Measurements from ENCODE around the gene ITGB2. TPM values are rescaled to one million over a fixed set of nuclear protein-coding genes. Genes with fewer than 3 reads are reported as not detected.

ITGB2 gene
- total and polyA plus RNA-seq, 8 donors, result 7.7 to 404 (median 11.2) TPM

DNA sequence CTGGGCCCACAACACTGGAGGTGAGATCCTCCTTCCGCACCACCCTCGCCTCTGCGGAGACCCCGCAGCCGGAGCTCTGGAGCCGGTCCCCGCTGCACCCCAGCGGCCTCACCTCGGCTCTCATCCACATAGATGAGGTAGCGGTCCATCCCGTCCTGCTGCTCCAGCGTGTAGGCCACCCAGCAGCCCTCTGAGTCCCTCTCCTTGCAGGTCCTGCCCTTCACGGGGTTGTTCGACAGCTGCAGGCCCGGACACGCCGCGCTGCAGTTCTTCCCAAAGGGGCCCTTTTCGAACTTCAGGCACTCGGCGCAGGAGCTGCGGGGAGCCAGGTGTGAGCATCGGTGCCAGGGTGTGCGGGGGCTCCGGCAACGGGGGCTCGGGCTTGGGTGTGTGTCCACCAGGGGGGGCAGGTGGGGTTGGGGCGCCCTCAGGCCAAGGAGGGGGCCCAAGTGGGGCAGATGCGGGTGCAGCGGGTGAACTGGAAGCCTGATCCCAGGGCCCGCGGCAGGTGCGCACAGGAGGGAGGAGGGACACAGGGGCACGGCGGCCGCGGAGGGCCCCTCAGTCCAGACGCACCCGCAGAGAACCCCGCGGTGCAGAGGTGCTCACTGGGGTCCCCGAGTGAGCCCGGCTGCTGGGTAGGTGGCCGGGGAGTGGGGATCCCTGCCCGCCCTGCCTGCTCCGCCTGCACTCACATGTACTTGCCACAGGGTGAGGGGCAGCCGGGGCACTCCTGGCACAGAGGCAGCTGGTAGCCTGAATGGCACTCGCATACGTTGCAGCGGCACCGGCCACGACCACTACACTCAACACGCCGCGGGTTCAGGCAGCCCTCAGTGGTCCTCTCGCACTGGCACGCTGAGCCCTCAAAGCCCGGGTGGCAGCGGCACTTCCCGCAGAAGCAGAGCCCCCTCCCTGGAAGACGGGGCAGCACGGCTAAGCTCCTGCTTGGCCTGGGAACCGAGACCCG lies 31.8 kb downstream of the ITGB2 start:
- Histone ChIP-seq H3K27me3 (no peaks in the 10 kb centered on the region), H3K36me3 (peaks cover 0 to 78% of the 10 kb centered on the region in 2 donors), H3K4me1 (peaks cover 0 to 13% of the 10 kb centered on the region in 2 donors), H3K27ac (no peak overlapping the region), H3K9me3 (no peaks in the 10 kb centered on the region), H3K4me3 (no peak overlapping the region)
- TF ChIP-seq, protein P1, sequence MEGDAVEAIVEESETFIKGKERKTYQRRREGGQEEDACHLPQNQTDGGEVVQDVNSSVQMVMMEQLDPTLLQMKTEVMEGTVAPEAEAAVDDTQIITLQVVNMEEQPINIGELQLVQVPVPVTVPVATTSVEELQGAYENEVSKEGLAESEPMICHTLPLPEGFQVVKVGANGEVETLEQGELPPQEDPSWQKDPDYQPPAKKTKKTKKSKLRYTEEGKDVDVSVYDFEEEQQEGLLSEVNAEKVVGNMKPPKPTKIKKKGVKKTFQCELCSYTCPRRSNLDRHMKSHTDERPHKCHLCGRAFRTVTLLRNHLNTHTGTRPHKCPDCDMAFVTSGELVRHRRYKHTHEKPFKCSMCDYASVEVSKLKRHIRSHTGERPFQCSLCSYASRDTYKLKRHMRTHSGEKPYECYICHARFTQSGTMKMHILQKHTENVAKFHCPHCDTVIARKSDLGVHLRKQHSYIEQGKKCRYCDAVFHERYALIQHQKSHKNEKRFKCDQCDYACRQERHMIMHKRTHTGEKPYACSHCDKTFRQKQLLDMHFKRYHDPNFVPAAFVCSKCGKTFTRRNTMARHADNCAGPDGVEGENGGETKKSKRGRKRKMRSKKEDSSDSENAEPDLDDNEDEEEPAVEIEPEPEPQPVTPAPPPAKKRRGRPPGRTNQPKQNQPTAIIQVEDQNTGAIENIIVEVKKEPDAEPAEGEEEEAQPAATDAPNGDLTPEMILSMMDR (IDR thresholded peaks at IDR 0.05), result no peak
- intact Hi-C loops (cut with DNase I), result no loop called here
- ATAC-seq (no peak), DNase-seq (peak in 1 of 4 donors; percentile 79)

DNA sequence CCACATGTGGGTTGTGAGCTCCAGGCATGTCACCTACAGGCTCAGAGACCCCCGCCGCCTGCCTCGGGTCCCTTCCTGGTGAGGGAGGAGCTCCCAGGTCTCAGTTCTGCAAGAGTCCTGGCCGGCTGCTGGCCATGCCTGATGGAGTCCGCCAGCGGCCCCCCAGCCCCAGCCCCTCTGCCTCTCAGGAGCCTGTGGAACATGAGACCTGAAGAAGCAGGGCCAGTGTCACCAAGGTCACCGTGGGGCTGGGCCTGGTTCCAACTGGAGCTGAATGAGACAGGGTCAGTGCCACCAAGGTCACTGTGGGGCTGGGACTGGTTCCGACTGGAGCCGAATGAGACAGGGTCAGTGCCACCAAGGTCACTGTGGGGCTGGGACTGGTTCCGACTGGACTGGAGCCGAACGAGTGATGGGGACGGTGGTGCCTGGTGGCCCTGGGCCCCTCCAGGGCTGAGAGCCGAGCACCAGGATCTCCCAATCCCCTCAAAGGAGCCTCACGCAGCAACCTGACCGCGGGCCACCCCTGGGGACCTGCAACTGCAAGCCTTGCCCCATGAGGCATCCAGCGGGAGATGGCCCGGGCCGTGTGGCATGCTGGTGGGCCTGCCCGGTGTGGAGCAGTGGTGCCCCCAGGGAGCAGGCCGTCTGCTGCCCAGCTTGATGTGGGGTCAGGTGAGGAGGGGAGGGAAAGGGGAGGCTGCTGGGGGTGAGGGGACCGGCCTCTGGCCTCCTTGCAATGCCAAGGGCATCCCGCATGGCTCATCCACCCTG lies 32.7 kb downstream of the ITGB2 start:
- no peak for ATAC-seq
- DNase-seq, result peak in 1 of 4 donors; percentile 82

DNA sequence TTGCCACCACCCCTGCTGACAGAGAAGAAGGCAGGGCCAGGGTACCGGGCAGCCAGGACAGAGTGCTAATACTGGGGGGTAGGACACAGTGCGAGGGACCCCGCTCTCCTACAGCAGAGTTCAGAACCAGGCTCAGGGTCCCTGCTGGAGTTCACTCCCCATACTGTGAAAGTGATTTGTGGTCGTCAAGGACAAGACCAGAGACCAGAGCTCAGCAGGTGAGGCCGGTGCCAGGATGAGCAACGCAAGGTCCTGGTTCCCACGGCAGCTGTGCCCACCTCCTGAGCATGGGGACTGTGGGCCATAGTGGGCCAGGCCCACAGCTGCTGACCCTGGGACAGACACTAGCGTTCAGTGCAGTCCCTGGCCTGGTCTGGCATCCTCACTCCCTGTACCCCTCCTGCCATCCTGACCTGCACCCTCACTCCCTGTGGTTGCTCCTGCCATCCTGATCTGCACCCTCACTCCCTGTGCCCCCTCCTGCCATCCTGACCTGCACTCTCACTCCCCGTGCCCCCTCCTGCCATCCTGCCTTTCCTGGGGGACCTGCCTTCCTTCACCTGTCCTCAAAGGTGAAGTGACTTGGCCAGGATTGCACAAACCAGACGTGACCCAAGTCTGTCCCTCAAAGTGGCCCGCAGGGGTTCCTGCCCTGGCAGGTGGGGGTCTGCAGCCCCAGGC lies 33.4 kb downstream of the ITGB2 start:
- no peak overlapping the region for H3K4me3 ChIP-seq
- H3K27me3 ChIP-seq, result no peaks in the 10 kb centered on the region
- intact Hi-C loops (cut with DNase I), result no loop called here
- no peak overlapping the region for H3K27ac ChIP-seq
- peaks cover 0 to 69% of the 10 kb centered on the region in 2 donors for H3K36me3 ChIP-seq
- DNase-seq (no peak), ATAC-seq (no peak)
- H3K4me1 ChIP-seq, result peaks cover 0 to 19% of the 10 kb centered on the region in 2 donors
- no peaks in the 10 kb centered on the region for H3K9me3 ChIP-seq
- TF ChIP-seq, protein P1 (IDR thresholded peaks at IDR 0.05), result no peak

More for the DNA sequence above, 32.7 kb downstream of the ITGB2 start:
- TF ChIP-seq, protein P1 (IDR thresholded peaks at IDR 0.05), result no peak
- Histone ChIP-seq H3K4me3 (no peak overlapping the region), H3K27me3 (no peaks in the 10 kb centered on the region), H3K9me3 (no peaks in the 10 kb centered on the region), H3K4me1 (peaks cover 0 to 17% of the 10 kb centered on the region in 2 donors), H3K27ac (no peak overlapping the region), H3K36me3 (peaks cover 0 to 73% of the 10 kb centered on the region in 2 donors)
- intact Hi-C loops (cut with DNase I), result no loop called here

DNA sequence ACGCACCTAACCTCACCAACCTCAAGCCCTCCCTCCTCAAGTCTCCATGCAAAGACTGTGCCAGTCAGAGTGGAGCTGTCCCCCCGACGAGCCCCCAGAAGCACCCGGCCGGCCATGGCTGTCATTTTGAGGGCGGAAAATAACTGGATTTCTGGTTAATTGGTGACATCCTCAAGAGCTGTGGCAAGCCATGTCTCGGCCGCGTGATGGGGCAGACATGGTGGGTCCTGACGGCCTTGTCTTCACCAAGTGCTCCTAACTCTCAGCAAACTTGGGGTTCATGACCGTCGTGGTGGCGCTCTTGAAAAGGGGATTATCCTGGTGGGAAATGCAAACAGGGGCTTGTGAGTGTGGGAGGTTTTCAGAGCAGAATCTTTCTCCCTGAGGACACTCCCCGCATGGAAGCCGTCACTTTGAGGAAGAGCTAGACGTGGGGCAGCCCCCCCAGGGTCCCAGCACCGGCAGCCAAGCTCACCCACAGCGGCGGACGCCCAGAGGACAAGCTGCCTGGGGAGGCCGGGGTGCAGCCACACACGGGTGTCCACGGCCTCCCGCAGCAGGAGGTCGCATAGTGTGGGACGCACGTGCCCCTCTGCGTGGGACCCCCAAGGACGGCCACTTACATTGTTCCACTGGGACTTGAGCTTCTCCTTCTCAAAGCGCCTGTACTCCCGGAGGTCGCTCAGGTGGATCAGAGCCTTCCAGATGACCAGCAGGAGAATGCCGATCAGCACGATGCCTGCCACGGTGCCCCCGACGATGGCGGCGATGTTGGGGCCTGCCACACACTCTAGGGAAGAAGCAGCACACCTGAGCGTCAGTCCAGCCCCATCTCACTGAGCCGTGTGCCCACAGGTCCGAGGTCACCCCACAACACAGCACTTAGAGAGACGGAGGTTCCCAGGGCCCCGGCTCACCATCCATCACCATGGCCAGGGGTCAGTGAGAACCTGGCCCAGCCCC lies 34.3 kb downstream of the ITGB2 start:
- DNase-seq (peak in 1 of 4 donors; percentile 72), ATAC-seq (no peak)
- TF ChIP-seq, protein P1 (IDR thresholded peaks at IDR 0.05), result no peak
- H3K4me1 ChIP-seq, result peaks cover 2 to 27% of the 10 kb centered on the region in 2 donors
- no peak overlapping the region for H3K4me3 ChIP-seq
- peaks cover 0 to 60% of the 10 kb centered on the region in 2 donors for H3K36me3 ChIP-seq
- no peaks in the 10 kb centered on the region for H3K9me3 ChIP-seq
- H3K27ac ChIP-seq, result no peak overlapping the region
- intact Hi-C loops (cut with DNase I), result no loop called here
- no peaks in the 10 kb centered on the region for H3K27me3 ChIP-seq

All from left lung (tissue), 10 donors.